ENCODE results near the gene PROZ.

DNA sequence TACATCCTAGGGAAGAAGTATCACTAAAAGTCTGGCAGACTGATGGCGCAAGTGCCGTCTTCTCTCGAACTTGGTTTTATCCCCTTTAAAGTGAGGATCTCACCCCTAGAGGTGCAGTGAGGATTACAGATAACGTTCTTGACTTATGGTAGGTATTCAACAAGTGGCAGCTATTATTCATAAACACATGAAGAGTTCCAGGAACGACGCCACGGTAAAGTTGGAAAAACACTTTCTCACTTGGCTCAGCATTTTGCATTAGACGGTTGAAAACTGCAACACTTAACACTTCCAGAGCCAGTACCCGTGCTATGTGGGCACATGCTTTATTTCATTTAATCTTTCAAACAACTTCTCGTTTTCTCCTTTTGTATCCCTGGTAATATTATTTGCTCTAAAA is 8.7 kb downstream of the PROZ start:
- TF ChIP-seq POLR2AphosphoS5 (IDR thresholded peaks at IDR 0.05) (no peak), POLR2A (IDR thresholded peaks at IDR 0.05) (no peak)
- TF ChIP-seq, protein P1, sequence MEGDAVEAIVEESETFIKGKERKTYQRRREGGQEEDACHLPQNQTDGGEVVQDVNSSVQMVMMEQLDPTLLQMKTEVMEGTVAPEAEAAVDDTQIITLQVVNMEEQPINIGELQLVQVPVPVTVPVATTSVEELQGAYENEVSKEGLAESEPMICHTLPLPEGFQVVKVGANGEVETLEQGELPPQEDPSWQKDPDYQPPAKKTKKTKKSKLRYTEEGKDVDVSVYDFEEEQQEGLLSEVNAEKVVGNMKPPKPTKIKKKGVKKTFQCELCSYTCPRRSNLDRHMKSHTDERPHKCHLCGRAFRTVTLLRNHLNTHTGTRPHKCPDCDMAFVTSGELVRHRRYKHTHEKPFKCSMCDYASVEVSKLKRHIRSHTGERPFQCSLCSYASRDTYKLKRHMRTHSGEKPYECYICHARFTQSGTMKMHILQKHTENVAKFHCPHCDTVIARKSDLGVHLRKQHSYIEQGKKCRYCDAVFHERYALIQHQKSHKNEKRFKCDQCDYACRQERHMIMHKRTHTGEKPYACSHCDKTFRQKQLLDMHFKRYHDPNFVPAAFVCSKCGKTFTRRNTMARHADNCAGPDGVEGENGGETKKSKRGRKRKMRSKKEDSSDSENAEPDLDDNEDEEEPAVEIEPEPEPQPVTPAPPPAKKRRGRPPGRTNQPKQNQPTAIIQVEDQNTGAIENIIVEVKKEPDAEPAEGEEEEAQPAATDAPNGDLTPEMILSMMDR (IDR thresholded peaks at IDR 0.05): no peak

All from upper lobe of left lung (tissue), 4 donors.